ENCODE data around the gene DBP.
"Not testable (repeated sequence)": the region's sequence is repeated elsewhere in the genome, so short reads cannot be mapped to it uniquely, and the experiment has no call there.

DBP gene

DNA sequence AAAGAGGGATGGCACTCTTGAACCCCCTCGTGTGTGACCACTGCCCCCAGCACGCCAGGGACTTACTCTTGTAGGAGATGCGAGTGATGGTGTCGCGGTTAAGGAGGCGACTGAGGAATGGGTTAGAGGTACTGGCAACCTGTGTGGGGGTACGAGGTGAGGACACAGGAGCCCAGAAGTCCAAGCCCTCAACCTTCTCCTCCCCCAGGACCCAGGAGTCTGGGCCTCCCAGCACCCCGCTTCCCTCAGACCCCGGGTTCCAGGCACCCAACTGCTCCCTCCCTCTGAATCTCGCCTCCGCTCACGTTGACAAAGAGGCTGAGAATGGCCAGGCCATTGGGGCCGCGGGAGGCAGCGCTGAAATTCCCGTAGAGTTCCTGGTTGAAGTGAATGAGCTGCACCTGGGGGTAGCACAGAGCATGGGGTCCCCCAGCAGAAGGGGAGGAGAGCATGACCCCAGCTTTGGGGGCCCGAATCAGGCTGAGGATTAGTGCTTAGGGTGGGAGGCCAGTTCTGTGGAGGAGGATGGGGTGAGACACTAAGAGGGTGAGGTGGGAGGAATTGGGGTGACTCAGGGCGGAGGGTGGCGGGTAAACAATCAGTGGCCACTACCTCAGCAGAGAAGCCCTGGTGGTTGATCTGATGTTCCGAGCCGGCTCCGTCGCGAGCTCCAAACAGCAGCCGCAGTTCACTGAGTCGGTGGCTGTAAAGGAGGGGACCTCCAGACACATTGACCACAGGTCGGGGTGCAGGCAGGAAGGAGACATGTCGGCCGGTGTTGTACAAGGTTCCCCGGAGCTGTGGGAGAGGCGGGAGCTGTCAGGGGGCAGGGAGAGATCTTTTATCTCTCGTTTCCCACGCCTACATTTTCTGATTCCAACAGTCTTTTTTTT lies 2.5 kb upstream of the DBP start:
- DNase-seq, result no peak

- no peak for DNase-seq
Observed at GRCh38 chr19:48638831-48639381, 1.7 kb upstream of the DBP start.

DNA sequence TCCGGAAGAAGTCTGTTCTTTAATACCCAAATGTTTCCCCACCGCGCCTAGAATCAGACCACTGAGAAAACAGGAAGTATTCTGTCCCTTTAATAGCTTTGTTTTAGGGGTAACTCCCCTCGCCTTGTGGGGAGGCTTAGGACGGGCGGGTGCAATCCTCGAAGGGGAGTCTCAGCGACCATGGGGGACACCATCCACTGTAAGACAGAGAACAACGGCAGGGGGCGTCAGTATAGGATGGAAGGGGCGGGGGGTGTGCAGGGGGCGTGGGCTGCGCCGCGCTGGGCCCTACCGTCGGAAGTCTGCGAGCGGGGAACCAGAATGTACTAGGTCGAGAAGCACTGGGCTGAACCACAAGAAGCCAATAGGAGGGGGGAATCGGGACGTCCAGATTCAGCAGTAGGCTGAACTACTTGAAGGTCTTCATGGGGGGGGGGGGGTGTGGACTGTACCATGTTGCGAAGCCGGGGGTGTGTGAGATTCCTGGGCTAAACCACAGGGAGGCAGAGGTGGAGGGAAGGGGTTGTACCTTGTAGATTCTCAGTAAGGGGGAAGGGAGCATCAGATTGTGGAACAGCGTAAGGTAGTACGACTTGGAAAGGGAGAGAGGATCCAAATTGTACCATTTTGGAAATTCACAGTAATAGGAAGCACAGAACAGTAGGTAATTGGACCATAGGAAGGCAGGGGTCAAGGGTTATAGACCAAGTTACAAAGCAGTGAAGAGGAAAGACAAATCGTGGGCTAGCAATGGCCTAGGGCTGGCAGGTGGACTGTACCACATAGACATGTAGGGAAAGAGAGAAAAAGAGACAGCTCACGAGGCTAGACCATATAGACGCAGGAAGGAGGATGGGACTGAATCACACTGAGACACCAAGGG lies 1.0 kb upstream of the DBP start:
- peak; percentile 78 for DNase-seq

- DNase-seq, result peak; percentile 99
Observed at GRCh38 chr19:48637449-48637947, 319 bp upstream of the DBP start.

DNA sequence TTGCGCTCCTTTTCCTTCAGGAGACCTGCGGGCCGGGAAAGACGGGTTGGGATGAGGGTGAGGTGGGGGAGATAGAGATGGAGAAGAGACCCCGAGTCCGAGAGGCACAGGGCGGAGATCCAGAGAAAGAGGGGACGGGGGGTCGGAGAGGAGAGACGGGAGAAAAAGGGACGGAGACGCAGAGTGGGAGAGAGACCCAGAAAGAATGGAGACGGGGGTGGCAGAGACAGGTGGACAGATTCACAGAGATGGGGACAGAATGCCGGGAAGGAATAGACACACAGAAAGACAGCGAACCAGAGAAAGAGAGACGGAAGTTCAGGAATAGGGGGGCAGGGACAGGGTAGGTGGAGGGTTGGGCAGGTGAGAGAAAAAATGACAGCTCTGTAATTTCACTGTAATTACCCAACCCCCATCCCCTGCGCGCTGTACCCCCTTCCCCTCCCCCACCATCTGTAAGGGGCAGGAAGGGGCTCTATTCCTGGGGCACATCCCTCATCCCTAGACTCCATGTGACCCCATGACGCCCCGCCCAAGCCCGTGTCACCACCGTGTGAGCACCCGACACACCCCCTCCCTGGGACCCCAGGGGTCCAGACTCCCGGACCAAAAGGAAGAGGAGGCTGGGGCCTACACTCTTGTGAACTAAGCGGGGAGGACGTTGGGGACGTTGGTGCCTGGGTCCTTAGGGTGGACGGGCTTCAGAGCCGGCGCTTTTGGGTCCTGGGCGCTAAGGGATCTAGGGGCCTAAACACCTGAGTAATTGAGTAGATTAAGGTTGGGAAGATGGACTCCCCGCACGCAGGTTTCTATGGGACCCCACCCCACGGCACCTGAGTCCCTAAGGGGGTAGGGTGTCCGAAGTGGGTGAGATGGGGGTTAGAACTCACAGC lies 967 bp downstream of the DBP start:
- no peak for DNase-seq

DNA sequence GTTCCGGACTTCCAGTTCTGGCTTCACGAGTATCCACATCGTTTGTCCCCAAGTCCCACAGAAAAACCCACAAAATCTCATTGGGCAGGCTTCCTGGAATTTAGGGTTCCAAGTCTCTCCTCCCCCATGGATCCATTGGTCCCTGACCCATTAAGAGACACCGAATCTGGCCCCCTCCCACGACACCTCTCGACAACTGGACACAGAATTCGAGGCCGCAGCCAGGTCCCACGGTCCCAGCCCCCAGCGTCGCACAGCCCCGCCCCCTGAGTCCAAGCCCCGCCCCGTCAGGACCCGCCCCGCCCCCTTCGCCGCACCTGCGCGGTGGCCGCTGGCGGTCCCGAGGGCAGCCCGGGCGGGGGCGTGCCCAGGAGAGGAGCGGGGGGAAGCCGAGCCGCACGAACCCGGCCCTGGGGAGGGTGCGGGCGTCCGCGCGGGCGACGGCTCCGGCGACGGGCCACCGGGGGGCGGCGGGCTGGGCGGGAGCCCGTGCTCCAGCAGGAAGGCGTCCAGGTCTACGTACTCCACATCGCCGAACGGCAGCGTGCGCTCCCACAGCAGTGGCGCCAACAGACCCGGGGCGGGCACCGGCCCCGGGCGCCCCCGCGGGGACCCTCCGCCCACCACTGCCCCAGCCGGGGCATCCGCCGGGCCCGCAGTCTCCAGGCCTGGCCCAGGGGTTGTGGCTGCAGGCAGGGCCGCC lies 1.8 kb downstream of the DBP start:
- peak; percentile 70 for DNase-seq

DNA sequence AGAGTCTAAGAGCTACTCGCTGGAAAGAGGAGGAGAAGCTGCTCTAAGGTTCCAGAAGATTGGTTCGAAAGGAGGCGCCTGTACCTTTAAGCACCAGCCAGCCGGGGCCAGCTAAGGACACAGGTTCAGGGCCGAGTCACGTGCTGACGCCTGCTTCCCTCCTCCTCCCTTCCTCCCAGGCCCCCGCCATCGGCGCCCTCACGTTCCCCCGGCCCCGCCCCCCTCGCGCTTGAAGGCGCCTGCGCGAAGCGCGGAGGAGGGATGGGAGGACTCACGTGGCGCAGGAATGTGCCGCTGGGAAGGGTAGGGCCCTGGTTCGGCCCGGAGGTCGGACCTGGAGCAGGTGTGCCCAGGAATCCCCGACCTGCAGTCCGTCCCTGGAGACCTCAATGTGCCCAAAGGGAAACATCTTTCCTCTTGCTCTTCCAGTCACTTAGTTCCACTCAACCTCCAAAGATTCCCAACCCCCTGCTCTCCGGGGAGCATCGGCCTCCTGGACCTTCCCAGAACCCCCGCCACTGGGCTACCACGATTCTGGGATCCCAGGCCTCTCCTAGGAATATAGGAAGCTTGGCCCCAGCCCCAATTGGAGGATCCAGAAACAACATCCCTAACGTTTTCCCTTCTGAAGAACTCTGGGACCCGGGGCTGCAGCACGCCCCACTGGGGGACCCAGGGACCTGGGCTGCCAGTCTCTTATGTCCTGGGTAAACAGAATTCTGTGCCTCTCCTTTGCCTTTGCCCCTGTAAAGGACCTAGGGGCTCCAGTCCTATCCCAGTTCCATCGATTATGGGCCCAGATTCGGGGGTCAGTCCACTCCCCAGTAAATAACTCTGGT lies 2.5 kb downstream of the DBP start:
- DNase-seq, result peak; percentile 81

- DNase-seq, result no peak
Observed at GRCh38 chr19:48634036-48634342, 3.2 kb downstream of the DBP start.

DNA sequence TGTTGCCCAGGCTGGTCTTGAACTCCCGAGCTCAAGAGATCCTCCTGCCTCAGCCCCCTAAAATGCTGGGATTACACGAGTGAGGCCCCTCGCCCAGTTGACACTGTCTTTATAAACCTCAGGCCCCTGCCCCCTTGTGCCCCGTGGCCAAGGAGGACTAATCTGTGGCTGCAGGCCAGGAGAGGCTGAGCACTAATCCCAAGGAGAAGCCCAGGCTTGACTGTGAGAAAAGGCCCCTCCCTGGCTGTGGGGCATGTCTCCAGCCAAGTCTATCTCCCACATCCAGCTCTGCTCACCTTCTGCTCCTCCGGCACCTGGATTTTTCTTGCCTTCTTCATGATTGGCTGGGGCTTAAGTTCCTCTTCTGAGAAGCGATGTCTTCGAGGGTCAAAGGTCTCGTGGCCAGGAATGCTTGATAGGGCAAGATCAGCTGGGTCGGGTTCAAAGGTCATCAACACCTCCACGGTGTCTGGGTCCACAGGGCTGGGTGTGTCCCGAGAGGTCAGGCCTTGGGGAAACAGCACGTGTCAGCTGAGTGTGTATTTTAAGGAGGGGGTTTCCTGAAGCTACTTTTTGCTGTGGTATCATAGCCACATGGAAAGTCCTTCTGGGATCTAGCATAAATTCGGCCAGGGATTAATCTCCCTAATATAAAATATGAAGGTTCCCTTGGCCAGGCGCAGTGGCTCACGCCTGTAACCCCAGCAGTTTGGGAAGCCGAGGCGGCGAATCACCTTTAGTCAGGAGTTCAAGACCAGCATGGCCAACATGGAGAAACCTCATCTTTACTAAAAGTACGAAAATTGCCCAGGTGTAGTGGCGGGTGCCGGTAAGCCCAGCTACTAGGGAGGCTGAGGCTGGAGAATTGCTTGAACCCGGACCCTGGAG lies 3.8 kb downstream of the DBP start:
- DNase-seq, result no peak

DNA sequence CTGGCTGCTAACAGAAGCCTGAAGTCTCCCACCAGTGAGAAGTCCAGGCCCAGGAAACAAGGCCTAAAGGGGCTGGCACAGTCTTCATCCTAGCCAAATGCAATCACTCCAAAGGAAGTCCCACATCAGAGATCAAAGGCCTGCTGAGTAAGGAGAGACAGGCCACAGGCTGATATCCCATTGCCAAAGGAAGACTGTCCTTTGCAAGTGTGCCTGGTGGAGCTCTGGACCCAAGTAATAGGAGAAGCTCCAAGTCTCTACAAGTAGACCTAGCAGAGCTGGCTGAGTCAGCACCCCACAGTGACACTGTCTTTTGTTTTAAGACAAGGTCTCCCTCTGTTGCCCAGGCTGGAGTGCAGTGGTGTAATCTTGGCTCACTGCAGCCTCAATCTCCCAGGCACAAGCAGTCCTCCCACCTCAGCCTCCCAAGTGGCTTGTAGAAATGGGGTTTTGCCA lies 4.5 kb downstream of the DBP start:
- no peak for DNase-seq

DNA sequence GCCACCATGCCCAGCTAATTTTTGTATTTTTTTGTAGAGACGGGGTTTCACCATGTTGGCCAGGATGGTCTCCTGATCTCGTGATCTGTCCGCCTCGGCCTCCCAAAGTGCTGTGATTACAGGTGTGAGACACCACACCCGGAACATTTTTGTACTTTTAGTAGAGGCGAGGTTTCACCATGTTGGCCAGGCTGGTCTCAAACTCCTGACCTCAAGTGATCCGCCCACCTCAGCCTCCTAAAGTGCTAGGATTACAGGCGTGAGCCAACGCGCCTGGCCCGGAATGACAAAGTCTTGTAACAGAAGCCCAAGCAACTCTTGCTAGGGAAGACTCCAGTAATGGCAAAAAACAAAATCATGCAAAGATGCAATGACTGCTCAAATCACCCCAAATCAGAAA lies 4.9 kb downstream of the DBP start:
- not testable (repeated sequence) for DNase-seq

- DNase-seq, result no peak
Observed at GRCh38 chr19:48631225-48631624, 6.0 kb downstream of the DBP start.

GRCh38 chr19:48630296-48631063 lies 6.7 kb downstream of the DBP start:
- no peak for DNase-seq

GRCh38 chr19:48629599-48630295 lies 7.4 kb downstream of the DBP start:
- DNase-seq, result no peak

GRCh38 chr19:48629297-48629598 lies 7.9 kb downstream of the DBP start:
- DNase-seq, result no peak

GRCh38 chr19:48628486-48629296 lies 8.5 kb downstream of the DBP start:
- DNase-seq, result no peak

GRCh38 chr19:48627865-48628314 lies 9.3 kb downstream of the DBP start:
- no peak for DNase-seq

All from effector CD4-positive, alpha-beta T cell (primary cell).